ENCODE results near the gene GTF2IRD1. TPM values are rescaled to one million over a fixed set of nuclear protein-coding genes. Genes with fewer than 3 reads are reported as not detected.

The GTF2IRD1 gene
- total RNA-seq, 1 donor from 2014 or later: 18.2 TPM

- FAIRE-seq: no peak
- Histone ChIP-seq H3K36me3 (ENCODE audit: control insufficient read depth, insufficient read depth, low read length) (no peaks in the 10 kb centered on the region), H3K27me3 (ENCODE audit: control insufficient read depth, insufficient read depth, low read length) (no peaks in the 10 kb centered on the region), H3K4me3 (ENCODE audit: low read depth, low read length) (no peak overlapping the region)
- no peak for TF ChIP-seq CTCF (IDR thresholded peaks at IDR 0.05; ENCODE audit: insufficient read depth, low read length, severe bottlenecking)
- DNase-seq (ENCODE audit: low read depth): no peak
These were observed 128.8 kb downstream of the GTF2IRD1 start for GRCh38 chr7:74582447-74583039.

GRCh38 chr7:74583630-74584029, 129.9 kb downstream of the GTF2IRD1 start:
- no peak overlapping the region for H3K4me3 ChIP-seq (ENCODE audit: low read depth, low read length)
- peak; percentile 13 for FAIRE-seq
- TF ChIP-seq CTCF (IDR thresholded peaks at IDR 0.05; ENCODE audit: insufficient read depth, low read length, severe bottlenecking): no peak
- no peaks in the 10 kb centered on the region for H3K36me3 ChIP-seq (ENCODE audit: control insufficient read depth, insufficient read depth, low read length)
- H3K27me3 ChIP-seq (ENCODE audit: control insufficient read depth, insufficient read depth, low read length): no peaks in the 10 kb centered on the region
- DNase-seq (ENCODE audit: low read depth): peak; percentile 96

GRCh38 chr7:74584160-74584954, 130.7 kb downstream of the GTF2IRD1 start:
- Histone ChIP-seq H3K4me3 (ENCODE audit: low read depth, low read length) (no peak overlapping the region), H3K36me3 (ENCODE audit: control insufficient read depth, insufficient read depth, low read length) (peaks cover 2% of the 10 kb centered on the region), H3K27me3 (ENCODE audit: control insufficient read depth, insufficient read depth, low read length) (no peaks in the 10 kb centered on the region)
- no peak for FAIRE-seq
- no peak for TF ChIP-seq CTCF (IDR thresholded peaks at IDR 0.05; ENCODE audit: insufficient read depth, low read length, severe bottlenecking)
- no peak for DNase-seq (ENCODE audit: low read depth)

GRCh38 chr7:74585844-74586243, 132.1 kb downstream of the GTF2IRD1 start:
- FAIRE-seq (no peak), DNase-seq (ENCODE audit: low read depth) (no peak)
- no peak for TF ChIP-seq CTCF (IDR thresholded peaks at IDR 0.05; ENCODE audit: insufficient read depth, low read length, severe bottlenecking)
- Histone ChIP-seq H3K36me3 (ENCODE audit: control insufficient read depth, insufficient read depth, low read length) (peaks cover 6% of the 10 kb centered on the region), H3K4me3 (ENCODE audit: low read depth, low read length) (no peak overlapping the region), H3K27me3 (ENCODE audit: control insufficient read depth, insufficient read depth, low read length) (no peaks in the 10 kb centered on the region)

- DNase-seq (ENCODE audit: low read depth): no peak
- FAIRE-seq: no peak
- H3K27me3 ChIP-seq (ENCODE audit: control insufficient read depth, insufficient read depth, low read length): no peaks in the 10 kb centered on the region
- H3K4me3 ChIP-seq (ENCODE audit: low read depth, low read length): no peak overlapping the region
- no peak for TF ChIP-seq CTCF (IDR thresholded peaks at IDR 0.05; ENCODE audit: insufficient read depth, low read length, severe bottlenecking)
- H3K36me3 ChIP-seq (ENCODE audit: control insufficient read depth, insufficient read depth, low read length): peaks cover 6% of the 10 kb centered on the region
These were observed 132.8 kb downstream of the GTF2IRD1 start for GRCh38 chr7:74586258-74587175.
